Iris pigment epithelial cell (primary cell): ENCODE data around the gene SERPINB13.
"Not testable (repeated sequence)": the region's sequence is repeated elsewhere in the genome, so short reads cannot be mapped to it uniquely, and the experiment has no call there.

Experiments used
- DNase-seq: peaks from one replicate; pipeline ENCODE4 v3.0.0-alpha.2; 2011; ENCODE audit warnings: low read depth

Gene SERPINB13

GRCh38 chr18:63590966-63591695 lies 4.0 kb downstream of the SERPINB13 start:
- DNase-seq = no peak

DNA sequence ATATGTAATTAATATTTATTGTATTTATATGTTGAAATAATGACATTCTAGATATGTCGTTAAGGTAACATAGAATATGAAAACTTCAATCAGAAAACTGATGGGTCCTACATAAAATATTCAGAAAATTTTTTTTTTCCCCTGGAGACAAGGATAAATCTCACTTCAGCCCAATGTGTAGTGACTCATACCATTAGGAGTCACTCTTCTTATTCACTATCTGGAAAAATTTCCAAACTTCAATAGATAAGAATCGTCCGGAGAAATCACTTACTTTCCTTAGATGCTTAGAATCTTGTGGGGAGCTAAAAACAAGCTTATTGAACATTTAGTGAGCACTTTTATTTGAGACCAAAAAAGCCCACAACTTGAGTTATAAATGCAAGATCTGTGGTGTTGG lies 4.6 kb downstream of the SERPINB13 start:
- DNase-seq = no peak

- no peak for DNase-seq
Measured at GRCh38 chr18:63592471-63592870, 5.3 kb downstream of the SERPINB13 start.

- DNase-seq = no peak
Measured at GRCh38 chr18:63596964-63597363, 9.8 kb downstream of the SERPINB13 start.

DNA sequence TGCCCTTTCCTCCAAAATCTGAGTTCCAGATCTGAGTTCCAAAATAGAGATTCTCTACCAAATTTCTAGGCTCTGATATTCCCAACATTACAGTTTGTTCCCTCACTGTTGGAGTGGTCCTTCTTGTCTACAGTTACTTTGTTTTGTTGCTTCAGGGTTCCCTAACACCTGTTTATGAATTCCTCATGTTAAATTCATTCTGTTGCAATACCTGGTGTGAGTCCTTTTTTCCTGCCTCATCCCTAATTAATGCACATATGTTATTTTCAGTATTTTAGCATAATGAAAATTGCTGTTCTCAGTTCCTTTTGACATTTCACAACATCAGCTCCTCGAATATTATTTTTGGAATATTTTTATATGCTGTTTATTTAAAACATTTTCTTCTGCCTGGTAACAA lies 16.2 kb downstream of the SERPINB13 start:
- no peak for DNase-seq

DNA sequence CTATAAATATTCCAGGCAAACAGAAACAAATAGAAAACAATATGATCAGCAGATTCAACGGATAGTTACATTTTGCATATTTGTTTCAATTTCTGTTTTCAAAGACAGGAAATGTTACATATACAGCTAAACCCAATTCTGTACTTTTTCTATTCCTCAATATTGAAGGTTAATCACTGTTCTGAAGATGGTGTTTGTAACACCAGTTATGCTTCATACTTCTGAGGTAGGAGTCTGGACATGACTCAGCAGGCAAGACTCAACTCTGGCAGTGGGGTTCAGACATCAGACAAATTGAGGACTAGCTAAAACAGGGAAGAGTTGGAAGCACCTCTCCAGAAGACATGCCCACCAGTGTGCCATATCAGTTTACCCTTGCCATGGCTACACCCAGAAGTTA lies 16.6 kb downstream of the SERPINB13 start:
- peak; percentile 11 for DNase-seq

GRCh38 chr18:63604791-63605567 lies 17.8 kb downstream of the SERPINB13 start:
- DNase-seq = peak; percentile 12

- DNase-seq = no peak
Measured at GRCh38 chr18:63606526-63606925, 19.4 kb downstream of the SERPINB13 start.

GRCh38 chr18:63613420-63613819 lies 26.3 kb downstream of the SERPINB13 start:
- no peak for DNase-seq

DNA sequence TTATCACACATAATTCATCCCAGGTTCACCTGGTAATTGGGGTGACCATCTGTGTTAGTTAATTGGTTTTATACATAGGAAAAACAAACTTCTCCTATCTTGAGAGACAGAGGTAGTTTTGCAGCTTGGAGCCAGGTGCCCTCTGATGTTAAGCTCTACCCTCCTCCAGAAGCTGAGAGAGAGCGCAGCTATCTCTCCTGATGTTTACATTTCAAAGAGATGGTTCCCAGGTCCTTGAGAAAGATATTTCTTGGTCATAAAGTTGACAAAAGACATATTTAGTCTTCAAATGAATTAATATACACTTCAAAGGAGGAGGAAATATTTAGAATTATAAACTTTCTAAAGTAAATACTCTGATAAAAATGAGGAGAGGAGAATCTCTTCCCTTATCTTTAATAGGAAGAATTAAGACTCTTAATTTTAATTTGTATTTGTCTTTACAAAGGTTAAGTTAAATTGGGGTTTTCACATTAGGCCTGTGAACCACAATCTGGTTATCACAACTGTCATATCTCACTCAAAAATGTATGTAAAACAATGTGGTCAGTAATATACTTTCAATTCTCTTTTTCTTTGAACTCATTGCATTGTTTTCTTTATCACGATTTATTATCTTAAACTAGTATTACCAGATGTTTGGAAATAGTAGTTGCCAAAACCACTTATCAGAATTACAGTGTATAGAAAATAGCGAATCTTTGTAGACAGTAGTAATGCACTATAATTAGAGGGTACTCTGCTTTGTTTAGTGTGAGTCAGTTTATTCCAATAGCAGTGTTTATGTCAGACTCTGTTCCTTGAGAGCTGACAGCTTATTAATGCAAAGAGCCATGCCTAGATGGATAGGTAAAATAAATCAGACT lies 30.1 kb downstream of the SERPINB13 start:
- no peak for DNase-seq

DNA sequence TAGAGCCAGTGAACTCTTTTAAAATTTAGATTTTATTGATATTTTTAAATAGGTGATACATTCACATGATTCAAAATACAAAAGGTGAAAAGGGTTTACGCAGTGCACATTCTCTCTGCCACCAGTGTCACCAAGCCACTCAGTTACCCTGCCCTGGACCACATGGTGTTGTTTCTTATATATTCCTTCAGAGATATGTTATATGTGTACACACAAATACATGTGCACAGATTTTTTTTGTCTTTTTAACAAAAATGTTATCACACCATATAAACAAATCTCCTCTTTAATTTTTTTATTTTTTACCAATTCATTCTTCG lies 30.7 kb downstream of the SERPINB13 start:
- no peak for DNase-seq

GRCh38 chr18:63619661-63620060 lies 32.5 kb downstream of the SERPINB13 start:
- DNase-seq = no peak

DNA sequence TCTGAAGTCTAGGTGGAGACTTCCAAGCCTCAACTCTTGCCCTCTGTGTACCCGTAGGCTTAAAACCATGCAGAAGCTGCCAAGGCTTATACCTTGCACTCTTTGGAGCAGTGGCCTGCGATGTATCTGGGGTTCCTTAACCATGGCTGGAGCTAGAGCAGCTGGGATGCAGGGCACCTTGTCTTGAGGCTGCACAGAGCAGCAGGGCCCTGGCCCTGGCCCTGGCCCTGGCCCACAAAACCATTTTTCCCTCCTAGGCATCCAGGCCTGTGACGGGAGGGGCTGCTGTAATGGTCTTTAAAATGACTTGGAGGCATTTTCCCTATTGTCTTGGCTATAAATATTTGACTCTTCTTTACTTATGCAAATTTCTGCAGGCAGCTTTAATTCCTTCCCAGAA lies 37.7 kb downstream of the SERPINB13 start:
- no peak for DNase-seq

- no peak for DNase-seq
Measured at GRCh38 chr18:63626431-63626830, 39.3 kb downstream of the SERPINB13 start.

DNA sequence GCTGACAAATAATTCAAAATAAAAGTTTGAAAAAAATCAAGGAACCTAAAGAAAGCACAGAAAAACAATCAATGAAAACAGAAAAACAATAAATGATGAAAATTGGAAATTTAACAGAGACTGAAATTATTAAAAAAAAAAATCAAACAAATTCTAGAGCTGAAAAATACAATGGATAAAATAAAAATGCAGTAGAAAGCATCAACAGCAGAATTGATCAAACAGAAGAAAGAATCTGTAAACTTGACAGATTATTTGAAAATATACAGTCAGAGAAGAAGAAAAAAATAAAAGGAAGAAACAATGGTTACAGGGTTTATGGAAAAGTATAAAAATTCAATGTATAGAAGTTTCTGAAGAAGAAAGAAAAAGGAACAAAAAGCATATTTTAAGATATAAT lies 40.7 kb downstream of the SERPINB13 start:
- DNase-seq = no peak

- DNase-seq = no peak
Measured at GRCh38 chr18:63637703-63638102, 50.6 kb downstream of the SERPINB13 start.

DNA sequence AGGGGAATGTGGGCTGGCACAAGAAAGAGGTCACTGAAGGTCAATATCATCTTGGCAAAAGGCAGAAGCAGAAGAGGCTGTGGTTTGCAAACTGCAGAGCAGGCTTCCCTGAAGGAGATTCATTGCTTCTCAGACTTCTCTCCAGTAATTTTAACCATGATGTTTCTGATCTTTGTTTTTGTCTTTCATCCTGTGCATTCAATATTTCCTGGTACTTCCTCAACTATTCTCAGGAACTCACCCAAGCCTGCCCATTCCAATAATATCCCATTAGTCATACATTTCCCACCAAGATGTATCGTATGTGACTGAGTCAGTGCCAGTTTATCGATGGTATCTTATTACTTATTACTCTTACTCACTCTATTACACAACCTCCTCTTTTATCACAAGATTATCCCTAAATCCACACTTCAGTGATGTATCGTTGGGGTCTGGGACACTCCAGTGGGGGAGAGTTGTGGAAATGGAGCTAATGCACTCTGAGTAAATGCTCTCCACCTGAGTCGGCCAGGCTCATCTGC lies 54.1 kb downstream of the SERPINB13 start:
- DNase-seq = not testable (repeated sequence)

DNA sequence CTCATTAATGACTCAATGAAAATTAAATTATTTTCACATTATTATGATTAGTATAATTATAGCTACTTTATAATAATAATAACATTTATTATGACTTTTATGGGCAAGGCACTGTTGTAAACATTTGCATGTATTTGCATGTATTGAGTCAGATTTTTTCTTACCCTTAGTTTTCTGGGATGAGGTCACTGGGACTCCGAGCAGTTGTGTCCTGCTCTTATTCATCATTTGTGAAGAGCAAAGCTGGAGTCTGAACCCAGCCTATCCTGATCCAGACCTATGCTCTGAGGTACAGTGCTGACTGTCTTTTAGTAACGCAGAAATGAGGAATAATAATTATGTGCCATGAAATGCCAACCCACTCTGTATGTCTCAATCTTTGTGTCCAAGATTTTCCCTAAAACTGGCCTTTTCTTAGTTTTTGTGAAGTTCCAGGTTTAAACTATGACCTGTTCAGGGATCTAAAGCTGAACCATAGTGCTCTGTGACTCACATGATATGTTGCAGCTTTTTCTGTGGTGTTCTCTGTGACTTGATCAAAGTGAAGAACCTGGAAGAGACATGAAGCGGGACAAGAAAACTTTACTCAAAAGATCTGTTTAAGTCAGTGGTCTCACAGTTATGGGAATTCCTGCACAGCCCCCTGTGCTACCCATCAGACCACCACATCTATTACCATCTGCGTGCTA lies 55.7 kb downstream of the SERPINB13 start:
- not testable (repeated sequence) for DNase-seq

DNA sequence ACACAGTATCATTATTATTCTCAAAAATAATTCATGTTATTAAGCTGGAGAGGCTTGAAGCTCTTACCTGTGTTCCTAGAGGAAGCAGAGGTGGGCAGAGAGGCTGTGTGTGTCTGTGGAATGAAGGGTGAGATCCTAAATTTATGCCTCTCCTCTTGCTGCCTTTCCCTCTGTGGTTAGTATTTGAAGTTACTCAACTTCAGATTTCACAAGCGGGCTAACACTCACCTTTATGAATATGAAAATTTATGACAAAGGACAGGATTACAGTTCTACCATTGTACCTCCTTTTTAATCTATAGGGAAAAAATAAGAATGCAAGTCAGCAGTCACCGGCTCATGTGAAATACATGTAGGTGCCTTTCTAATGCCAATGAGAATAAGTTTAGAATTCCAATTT lies 57.0 kb downstream of the SERPINB13 start, which contains the start of gene SERPINB4:
SERPINB4 (minus strand) TSS at position 115 of the 400 bp plus-strand sequence. CDS start 679 bp downstream, outside the sequence.
- DNase-seq = not testable (repeated sequence)

DNA sequence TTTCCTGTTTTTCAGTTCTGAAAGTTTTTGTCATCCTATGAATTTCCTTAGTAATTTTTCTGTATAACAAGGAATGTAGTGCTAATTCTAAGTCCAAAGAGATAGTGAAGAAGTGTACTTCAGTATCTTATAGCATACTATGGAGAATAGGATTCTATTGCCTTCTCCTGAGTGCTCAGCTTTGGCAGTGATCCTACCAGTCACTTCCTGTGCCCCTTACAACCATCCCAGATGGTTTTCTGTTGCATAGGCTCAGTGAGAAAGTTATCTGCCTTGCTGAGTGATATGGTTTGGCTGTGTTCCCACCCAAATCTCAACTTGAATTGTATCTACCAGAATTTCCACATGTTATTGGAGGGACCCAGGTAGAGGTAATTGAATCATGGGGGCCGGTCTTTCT lies 57.6 kb downstream of the SERPINB13 start:
- not testable (repeated sequence) for DNase-seq

GRCh38 chr18:63646936-63647335 lies 59.8 kb downstream of the SERPINB13 start:
- no peak for DNase-seq

DNA sequence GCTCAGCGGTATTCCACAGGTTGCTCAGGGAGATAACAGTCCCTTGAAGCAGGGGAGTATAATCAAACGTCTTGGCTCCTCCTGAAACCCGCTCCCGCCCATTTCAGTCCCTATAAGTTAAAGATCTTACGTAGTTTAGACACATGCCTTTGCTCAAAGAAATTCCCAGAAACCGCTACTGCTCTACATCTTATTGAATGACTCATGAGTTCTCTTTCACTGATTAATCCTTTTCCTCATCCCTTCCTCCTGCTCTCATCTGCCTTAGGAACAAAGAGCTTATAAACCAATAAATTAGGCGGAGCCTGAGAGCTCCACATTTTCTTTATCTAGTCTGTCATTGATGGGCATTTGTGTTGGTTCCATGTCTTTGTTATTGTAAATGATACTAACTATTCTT lies 61.1 kb downstream of the SERPINB13 start:
- DNase-seq = no peak
